CD4-positive, alpha-beta T cell treated with Interleukin-2 at 100 ng/mL for 4 hours (primary cell): ENCODE data around the gene ADAMTSL2.

Source experiments
- DNase-seq: peaks from one replicate; pipeline ENCODE4 v3.0.0-alpha.2; 2020; ENCODE audit warnings: low spot score

The ADAMTSL2 gene

GRCh38 chr9:133575186-133576030 lies 40.9 kb downstream of the ADAMTSL2 start:
- DNase-seq: no peak

- DNase-seq: no peak
Observed at GRCh38 chr9:133576031-133576874, 41.7 kb downstream of the ADAMTSL2 start.

GRCh38 chr9:133576875-133577736 lies 42.6 kb downstream of the ADAMTSL2 start:
- DNase-seq: no peak

- DNase-seq: no peak
Observed at GRCh38 chr9:133577737-133578112, 43.2 kb downstream of the ADAMTSL2 start.

GRCh38 chr9:133578524-133579441 lies 44.3 kb downstream of the ADAMTSL2 start:
- DNase-seq: no peak

GRCh38 chr9:133579601-133580418 lies 45.3 kb downstream of the ADAMTSL2 start:
- no peak for DNase-seq

GRCh38 chr9:133580419-133580738 lies 45.9 kb downstream of the ADAMTSL2 start:
- DNase-seq: no peak

GRCh38 chr9:133581011-133581410 lies 46.5 kb downstream of the ADAMTSL2 start:
- no peak for DNase-seq

- DNase-seq: no peak
Observed at GRCh38 chr9:133581513-133582343, 47.2 kb downstream of the ADAMTSL2 start.

GRCh38 chr9:133582501-133583045 lies 48.1 kb downstream of the ADAMTSL2 start:
- DNase-seq: no peak

GRCh38 chr9:133583111-133583510 lies 48.6 kb downstream of the ADAMTSL2 start:
- no peak for DNase-seq

- no peak for DNase-seq
Observed at GRCh38 chr9:133583586-133583985, 49.1 kb downstream of the ADAMTSL2 start.

- DNase-seq: no peak
Observed at GRCh38 chr9:133584167-133584558, 49.7 kb downstream of the ADAMTSL2 start.

GRCh38 chr9:133584559-133585476 lies 50.3 kb downstream of the ADAMTSL2 start:
- DNase-seq: no peak

- DNase-seq: no peak
Observed at GRCh38 chr9:133585481-133586351, 51.2 kb downstream of the ADAMTSL2 start.

- no peak for DNase-seq
Observed at GRCh38 chr9:133587051-133587450, 52.5 kb downstream of the ADAMTSL2 start.

GRCh38 chr9:133587466-133587865 lies 53.0 kb downstream of the ADAMTSL2 start:
- no peak for DNase-seq
